ENCODE data around the gene NDUFA13.

DNA sequence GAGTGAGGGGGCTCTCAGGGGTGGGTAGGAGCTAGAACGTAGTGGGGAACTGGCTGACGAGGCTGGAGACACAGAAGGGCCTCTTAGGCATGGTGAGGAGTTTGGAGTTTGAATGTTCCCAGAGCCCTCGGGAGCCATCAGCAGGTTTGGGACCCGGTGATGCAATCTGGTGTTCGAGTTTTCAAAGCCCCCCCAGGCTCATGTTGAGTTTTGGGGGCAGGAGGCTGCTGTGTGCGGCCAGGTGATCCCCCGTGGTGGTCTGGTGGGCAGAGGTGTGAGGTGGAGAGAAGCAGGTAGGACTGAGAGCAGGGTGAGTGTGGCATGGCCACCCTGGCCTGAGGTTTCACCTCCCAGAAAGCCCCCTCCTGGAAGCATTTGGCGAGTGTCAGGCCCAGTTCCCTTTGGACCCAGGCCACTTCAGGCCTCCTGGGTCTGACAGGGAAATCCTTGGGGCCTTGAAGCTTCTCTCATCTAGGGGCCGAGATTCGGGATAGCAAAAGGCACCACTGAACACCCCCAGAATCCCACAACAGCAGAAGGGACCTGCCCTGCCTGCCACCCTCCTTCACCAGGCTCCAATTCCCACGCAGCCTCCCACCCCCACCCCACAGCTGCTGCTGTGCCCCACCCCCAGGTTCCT, 13.9 kb downstream of the NDUFA13 start:
- TF ChIP-seq TAF1 (IDR thresholded peaks at IDR 0.05; ENCODE audit: borderline replicate concordance, low read depth, low read length) (no peak), REST (IDR thresholded peaks at IDR 0.05; ENCODE audit: low read depth, low read length) (no peak), SMC3 (IDR thresholded peaks at IDR 0.05; ENCODE audit: low read depth, low read length) (no peak), JUND (IDR thresholded peaks at IDR 0.05) (no peak), TCF12 (IDR thresholded peaks at IDR 0.05) (no peak), EP300 (IDR thresholded peaks at IDR 0.05; ENCODE audit: borderline replicate concordance in 1 of 2, low read depth in 1 of 2, low read length in 1 of 2) (no peak), RFX5 (IDR thresholded peaks at IDR 0.05; ENCODE audit: low read length) (no peak), POLR2AphosphoS5 (IDR thresholded peaks at IDR 0.05; ENCODE audit: low read depth, low read length) (no peak), USF2 (IDR thresholded peaks at IDR 0.05; ENCODE audit: borderline replicate concordance, low read depth, low read length) (no peak)
- TF ChIP-seq, protein P1, sequence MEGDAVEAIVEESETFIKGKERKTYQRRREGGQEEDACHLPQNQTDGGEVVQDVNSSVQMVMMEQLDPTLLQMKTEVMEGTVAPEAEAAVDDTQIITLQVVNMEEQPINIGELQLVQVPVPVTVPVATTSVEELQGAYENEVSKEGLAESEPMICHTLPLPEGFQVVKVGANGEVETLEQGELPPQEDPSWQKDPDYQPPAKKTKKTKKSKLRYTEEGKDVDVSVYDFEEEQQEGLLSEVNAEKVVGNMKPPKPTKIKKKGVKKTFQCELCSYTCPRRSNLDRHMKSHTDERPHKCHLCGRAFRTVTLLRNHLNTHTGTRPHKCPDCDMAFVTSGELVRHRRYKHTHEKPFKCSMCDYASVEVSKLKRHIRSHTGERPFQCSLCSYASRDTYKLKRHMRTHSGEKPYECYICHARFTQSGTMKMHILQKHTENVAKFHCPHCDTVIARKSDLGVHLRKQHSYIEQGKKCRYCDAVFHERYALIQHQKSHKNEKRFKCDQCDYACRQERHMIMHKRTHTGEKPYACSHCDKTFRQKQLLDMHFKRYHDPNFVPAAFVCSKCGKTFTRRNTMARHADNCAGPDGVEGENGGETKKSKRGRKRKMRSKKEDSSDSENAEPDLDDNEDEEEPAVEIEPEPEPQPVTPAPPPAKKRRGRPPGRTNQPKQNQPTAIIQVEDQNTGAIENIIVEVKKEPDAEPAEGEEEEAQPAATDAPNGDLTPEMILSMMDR (IDR thresholded peaks at IDR 0.05): no peak

Measured in SK-N-SH (cell line).